HG02943 (cell line): Measurements from ENCODE around the gene MAP10.

Experiments
- ATAC-seq: cut with Tn5 transposase; IDR thresholded peaks from one replicate; pipeline ENCODE4 v1.9.1; 2021; ENCODE audit warnings: mild to moderate bottlenecking, low read depth, moderate library complexity; ENCODE audit not compliant: unreplicated experiment

The MAP10 gene

GRCh38 chr1:232851532-232851931, 46.3 kb downstream of the MAP10 start:
- ATAC-seq, result no peak

GRCh38 chr1:232853994-232854797, 49.0 kb downstream of the MAP10 start:
- no peak for ATAC-seq

GRCh38 chr1:232854798-232855159, 49.6 kb downstream of the MAP10 start:
- no peak for ATAC-seq

- no peak for ATAC-seq
These were observed 51.3 kb downstream of the MAP10 start for GRCh38 chr1:232856541-232856940.
